Measurements from ENCODE around the gene REXO4.
A peak's percentile ranks its signal among the peaks of the same experiment; 100 is the strongest.
"Not testable (repeated sequence)": the region's sequence is repeated elsewhere in the genome, so short reads cannot be mapped to it uniquely, and the experiment has no call there.

The REXO4 gene

GRCh38 chr9:133419005-133419404, 1.2 kb upstream of the REXO4 start:
- DNase-seq = no peak

- DNase-seq = no peak
Observed at GRCh38 chr9:133415170-133415569, 2.6 kb downstream of the REXO4 start.

- DNase-seq = no peak
Observed at GRCh38 chr9:133408042-133408441, 9.8 kb downstream of the REXO4 start.

- DNase-seq = peak; percentile 64
Observed at GRCh38 chr9:133406480-133407307, 11.1 kb downstream of the REXO4 start.

GRCh38 chr9:133405508-133406438, 12.0 kb downstream of the REXO4 start:
- DNase-seq = peak; percentile 28

GRCh38 chr9:133404454-133405002, 13.3 kb downstream of the REXO4 start:
- no peak for DNase-seq

GRCh38 chr9:133403766-133404453, 13.9 kb downstream of the REXO4 start:
- DNase-seq = no peak

- no peak for DNase-seq
Observed at GRCh38 chr9:133402689-133403088, 15.1 kb downstream of the REXO4 start.

GRCh38 chr9:133401588-133401987, 16.2 kb downstream of the REXO4 start:
- no peak for DNase-seq

GRCh38 chr9:133400292-133400691, 17.5 kb downstream of the REXO4 start:
- DNase-seq = no peak

GRCh38 chr9:133397895-133398294, 19.9 kb downstream of the REXO4 start:
- DNase-seq = no peak

- no peak for DNase-seq
Observed at GRCh38 chr9:133397370-133397769, 20.4 kb downstream of the REXO4 start.

- DNase-seq = no peak
Observed at GRCh38 chr9:133396952-133397351, 20.9 kb downstream of the REXO4 start.

GRCh38 chr9:133394687-133395271, 23.0 kb downstream of the REXO4 start:
- no peak for DNase-seq

GRCh38 chr9:133393399-133393798, 24.4 kb downstream of the REXO4 start:
- DNase-seq = no peak

GRCh38 chr9:133392308-133392707, 25.5 kb downstream of the REXO4 start:
- DNase-seq = not testable (repeated sequence)

GRCh38 chr9:133391449-133391848, 26.4 kb downstream of the REXO4 start:
- not testable (repeated sequence) for DNase-seq

- no peak for DNase-seq
Observed at GRCh38 chr9:133390713-133391112, 27.1 kb downstream of the REXO4 start.

GRCh38 chr9:133389562-133389961, 28.2 kb downstream of the REXO4 start:
- DNase-seq = no peak

- DNase-seq = no peak
Observed at GRCh38 chr9:133389025-133389557, 28.7 kb downstream of the REXO4 start.

- DNase-seq = no peak
Observed at GRCh38 chr9:133387680-133388079, 30.1 kb downstream of the REXO4 start.

- no peak for DNase-seq
Observed at GRCh38 chr9:133386338-133386737, 31.5 kb downstream of the REXO4 start.

Data from fibroblast of upper back skin (primary cell).